Ectodermal cell (in vitro differentiated cells): ENCODE results near the gene TNPO3.

Experiments used
- H3K27ac ChIP-seq: 2 replicates; pipeline ENCODE4 v1.7.0; 2013; ENCODE audit warnings: mild to moderate bottlenecking, low read depth, low read length; ENCODE audit not compliant: insufficient read depth, poor library complexity, severe bottlenecking
- H3K27me3 ChIP-seq: 2 replicates; pipeline ENCODE4 v1.7.0; 2013; ENCODE audit warnings: mild to moderate bottlenecking, low read length; ENCODE audit not compliant: insufficient read depth, control insufficient read depth, poor library complexity, severe bottlenecking
- H3K36me3 ChIP-seq: one replicate; pipeline ENCODE4 v1.7.0; 2013; ENCODE audit warnings: low read length; ENCODE audit not compliant: control insufficient read depth, insufficient read depth
- H3K4me1 ChIP-seq: one replicate; pipeline ENCODE4 v1.7.0; 2013; ENCODE audit warnings: low read length; ENCODE audit not compliant: control insufficient read depth, insufficient read depth
- H3K4me3 ChIP-seq: 2 replicates; pipeline ENCODE4 v1.7.0; 2013; ENCODE audit warnings: low read depth, low read length, control low read depth; ENCODE audit not compliant: insufficient read depth
- H3K9me3 ChIP-seq: 2 replicates; pipeline ENCODE4 v1.7.0; 2013; ENCODE audit warnings: mild to moderate bottlenecking, low read length, moderate library complexity; ENCODE audit not compliant: control insufficient read depth
- WGBS, 2 experiments: methylation state at CpG; one replicate each; pipeline ENCODE4 v1.1.7; 2013; ENCODE audit warnings: missing lambda C conversion rate in 2 of 2; 5-methylcytosine and 5-hydroxymethylcytosine counted together

The TNPO3 gene

GRCh38 chr7:128909625-128910568 lies 145.0 kb downstream of the TNPO3 start:
- Histone ChIP-seq H3K9me3 (no peaks in the 10 kb centered on the region), H3K27me3 (peaks cover 32% of the 10 kb centered on the region), H3K36me3 (no peaks in the 10 kb centered on the region), H3K4me1 (peaks cover 31% of the 10 kb centered on the region), H3K4me3 (peak overlapping the region; percentile 43), H3K27ac (no peak overlapping the region)
- WGBS, 2 experiments: 1% methylated on average over 42 of the region's 42 CpGs

- WGBS, 2 experiments: 74 to 75% methylated on average over 6 of the region's 6 CpGs
- peaks cover 31% of the 10 kb centered on the region for H3K4me1 ChIP-seq
- peaks cover 23% of the 10 kb centered on the region for H3K27me3 ChIP-seq
- no peaks in the 10 kb centered on the region for H3K9me3 ChIP-seq
- H3K27ac ChIP-seq: no peak overlapping the region
- H3K36me3 ChIP-seq: no peaks in the 10 kb centered on the region
- peak overlapping the region; percentile 43 for H3K4me3 ChIP-seq
Observed at GRCh38 chr7:128908750-128909624, 145.9 kb downstream of the TNPO3 start.

GRCh38 chr7:128906766-128907559 lies 147.9 kb downstream of the TNPO3 start:
- H3K4me3 ChIP-seq: no peak overlapping the region
- WGBS, 2 experiments: 94 to 95% methylated on average over 19 of the region's 19 CpGs
- peaks cover 20% of the 10 kb centered on the region for H3K27me3 ChIP-seq

GRCh38 chr7:128906001-128906765 lies 148.7 kb downstream of the TNPO3 start:
- Histone ChIP-seq H3K27me3 (peaks cover 20% of the 10 kb centered on the region), H3K4me1 (peaks cover 22% of the 10 kb centered on the region)
- 91 to 95% methylated on average over 5 of the region's 5 CpGs for WGBS, 2 experiments

More at GRCh38 chr7:128906766-128907559, 147.9 kb downstream of the TNPO3 start:
- Histone ChIP-seq H3K36me3 (no peaks in the 10 kb centered on the region), H3K4me1 (peaks cover 30% of the 10 kb centered on the region), H3K9me3 (no peaks in the 10 kb centered on the region), H3K27ac (no peak overlapping the region)

DNA sequence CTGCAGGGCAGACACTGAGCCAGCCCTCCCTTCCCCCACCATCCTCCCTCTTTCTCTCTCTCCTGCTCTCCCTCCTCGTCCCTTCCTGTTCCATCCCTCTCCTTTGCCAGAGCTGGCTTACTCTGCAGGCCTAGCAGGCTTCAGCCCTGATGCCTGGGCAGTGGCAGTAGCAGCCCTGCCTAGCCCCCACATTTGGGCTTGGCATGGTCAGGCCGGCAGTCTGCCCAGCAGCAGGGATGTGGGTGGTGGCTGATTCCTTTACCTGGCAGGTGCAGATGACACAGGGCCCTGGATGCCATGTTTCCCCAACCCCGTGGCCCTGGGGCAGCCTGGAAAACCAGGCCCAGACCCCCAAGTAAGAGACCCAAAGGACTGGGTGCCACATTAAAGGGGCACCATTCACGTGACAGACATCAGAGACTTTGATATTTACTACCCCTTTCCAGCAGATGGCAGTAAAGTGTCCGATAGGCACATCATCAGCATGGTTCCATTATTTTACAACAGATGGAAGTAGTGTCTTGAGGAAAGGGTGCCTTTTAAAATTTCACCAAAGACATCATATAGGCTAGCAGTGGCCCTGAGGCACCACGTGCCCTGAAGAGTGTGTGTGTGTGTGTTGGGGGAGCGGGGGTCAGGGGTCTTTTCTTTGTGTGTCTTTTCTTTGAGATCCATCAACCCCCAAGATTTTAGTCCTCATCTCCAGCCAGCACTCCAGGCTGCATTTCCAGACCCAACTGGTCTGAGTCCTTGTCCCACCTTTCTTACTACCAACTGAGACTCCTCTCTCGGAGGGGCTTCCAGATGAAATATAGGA lies 150.3 kb downstream of the TNPO3 start:
- Histone ChIP-seq H3K27me3 (peaks cover 6% of the 10 kb centered on the region), H3K9me3 (no peaks in the 10 kb centered on the region), H3K4me1 (peaks cover 9% of the 10 kb centered on the region), H3K4me3 (no peak overlapping the region), H3K36me3 (no peaks in the 10 kb centered on the region), H3K27ac (no peak overlapping the region)
- 62 to 66% methylated on average over 4 to 6 of the region's 8 CpGs for WGBS, 2 experiments

More at GRCh38 chr7:128906001-128906765, 148.7 kb downstream of the TNPO3 start:
- Histone ChIP-seq H3K9me3 (no peaks in the 10 kb centered on the region), H3K36me3 (no peaks in the 10 kb centered on the region), H3K4me3 (no peak overlapping the region), H3K27ac (no peak overlapping the region)
